ENCODE measurements around the gene TAF6.
A peak's percentile ranks its signal among the peaks of the same experiment; 100 is the strongest.

Gene TAF6

DNA sequence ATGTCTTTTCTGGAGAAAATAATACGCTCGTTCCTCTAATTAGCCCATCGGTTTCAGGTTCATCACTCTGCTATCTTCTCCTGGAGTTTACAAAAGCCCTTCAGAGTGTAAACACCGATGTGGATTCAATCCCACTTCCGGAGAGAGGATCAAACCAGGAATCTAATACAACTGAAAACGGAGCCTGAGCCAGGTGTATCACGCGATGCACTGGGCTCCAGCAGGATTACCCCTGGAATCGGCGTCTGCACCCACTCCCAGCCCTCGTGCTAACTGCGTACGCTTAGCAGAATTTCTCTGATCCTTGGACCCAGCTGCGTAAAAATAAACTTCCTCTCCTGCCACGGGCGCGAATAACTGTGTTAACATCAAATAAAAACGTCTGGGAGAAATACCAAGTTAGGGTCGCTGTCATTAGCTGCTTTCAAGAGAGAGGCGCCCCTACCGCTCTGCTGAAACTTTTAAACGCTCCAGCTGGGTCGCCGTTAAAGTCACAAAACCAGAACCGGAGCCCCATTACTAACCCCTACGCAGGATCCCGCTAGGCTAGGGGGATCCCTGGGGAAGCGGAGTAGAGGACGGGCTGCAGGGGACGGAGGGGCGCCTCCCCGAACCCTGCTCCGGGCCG is 38.1 kb downstream of the TAF6 start:
- ChIA-PET CTCF (interaction anchor here (0.7 to 0.9 kb wide), 3 partner anchors 48 to 686 kb away, joined by 3 to 4 read pairs (median 3); partner anchors contain the start of gene TRIM4), POLR2A (interaction anchor here (0.9 to 1.6 kb wide), 4 partner anchors 9 to 64 kb away, joined by 3 to 4 read pairs (median 4); no protein-coding TSS in a partner anchor)
- Histone ChIP-seq H3K27ac (ENCODE audit: extremely low read depth, low read depth, low read length) (peak overlapping the region; percentile 27; the same call in 1 of the 2 replicates), H3K9me3 (ENCODE audit: control insufficient read depth, insufficient read depth, low read depth, low read length) (no peaks in the 10 kb centered on the region), H3K36me3 (ENCODE audit: control insufficient read depth in 2 of 2, insufficient read depth in 1 of 2, low read length in 2 of 2) (peaks cover 19 to 39% of the 10 kb centered on the region in 2 experiments; a peak in 2 of 3 replicates), H3K4me3 (ENCODE audit: low read depth, low read length) (peak overlapping the region; percentile 100), H3K4me1 (ENCODE audit: control insufficient read depth, insufficient read depth, low read length) (no peaks in the 10 kb centered on the region)
- TF ChIP-seq, protein P1, sequence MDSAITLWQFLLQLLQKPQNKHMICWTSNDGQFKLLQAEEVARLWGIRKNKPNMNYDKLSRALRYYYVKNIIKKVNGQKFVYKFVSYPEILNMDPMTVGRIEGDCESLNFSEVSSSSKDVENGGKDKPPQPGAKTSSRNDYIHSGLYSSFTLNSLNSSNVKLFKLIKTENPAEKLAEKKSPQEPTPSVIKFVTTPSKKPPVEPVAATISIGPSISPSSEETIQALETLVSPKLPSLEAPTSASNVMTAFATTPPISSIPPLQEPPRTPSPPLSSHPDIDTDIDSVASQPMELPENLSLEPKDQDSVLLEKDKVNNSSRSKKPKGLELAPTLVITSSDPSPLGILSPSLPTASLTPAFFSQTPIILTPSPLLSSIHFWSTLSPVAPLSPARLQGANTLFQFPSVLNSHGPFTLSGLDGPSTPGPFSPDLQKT (IDR thresholded peaks at IDR 0.05; ENCODE audit: borderline replicate concordance, low read depth, low read length): no peak
- peak; percentile 86 for TF ChIP-seq ZBTB17 (tag by site-specific recombination; IDR thresholded peaks at IDR 0.05)

DNA sequence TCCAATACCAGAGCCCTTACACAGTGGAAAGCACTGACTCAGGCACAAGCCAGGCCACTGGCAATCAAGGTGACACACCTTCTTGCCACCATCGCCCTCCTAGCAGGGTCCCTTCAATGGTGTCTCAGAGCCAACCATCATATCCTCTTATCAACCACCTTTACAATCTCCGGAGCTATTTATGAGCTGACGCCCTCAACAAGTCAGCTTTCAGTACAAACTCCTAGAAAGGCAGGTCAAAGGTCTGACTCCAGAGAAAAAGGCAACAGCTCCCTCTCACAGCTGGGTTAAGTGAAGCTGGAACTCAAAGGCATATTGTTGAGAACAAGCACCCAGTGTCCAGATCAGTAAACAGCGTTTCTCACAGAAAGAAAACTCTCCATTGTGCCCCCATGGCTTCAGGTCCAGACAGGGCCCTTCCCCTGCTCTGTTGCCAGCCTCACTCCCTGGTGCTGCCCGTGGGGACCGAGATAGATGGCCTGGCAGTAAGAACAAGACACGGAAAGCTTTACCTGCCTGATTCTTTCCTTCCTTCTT is 40.1 kb downstream of the TAF6 start:
- H3K9me3 ChIP-seq (ENCODE audit: control insufficient read depth, insufficient read depth, low read depth, low read length): no peaks in the 10 kb centered on the region
- H3K36me3 ChIP-seq (ENCODE audit: control insufficient read depth in 2 of 2, insufficient read depth in 1 of 2, low read length in 2 of 2): peaks cover 25 to 58% of the 10 kb centered on the region in 2 experiments; a peak in 2 of 3 replicates
- no peak overlapping the region for H3K4me3 ChIP-seq (ENCODE audit: low read depth, low read length)
- POLR2A ChIA-PET: interaction anchor here (0.6 to 1.6 kb wide), 3 partner anchors 9 to 427 kb away, joined by 3 to 4 read pairs (median 3); no protein-coding TSS in a partner anchor
- no peak overlapping the region for H3K27ac ChIP-seq (ENCODE audit: extremely low read depth, low read depth, low read length)
- CTCF ChIA-PET: no interaction called here
- H3K4me1 ChIP-seq (ENCODE audit: control insufficient read depth, insufficient read depth, low read length): no peaks in the 10 kb centered on the region
- TF ChIP-seq ZNF677 (tag by site-specific recombination; IDR thresholded peaks at IDR 0.05): no peak
- no peak for TF ChIP-seq ZNF211 (tag by site-specific recombination; IDR thresholded peaks at IDR 0.05; ENCODE audit: low read depth)
- no peak for TF ChIP-seq ZNF791 (tag by site-specific recombination; IDR thresholded peaks at IDR 0.05)
- TF ChIP-seq ZNF76 (tag by site-specific recombination; IDR thresholded peaks at IDR 0.05; ENCODE audit: borderline replicate concordance, low read depth): no peak
- no peak for TF ChIP-seq SP7 (tag by site-specific recombination; IDR thresholded peaks at IDR 0.05)
- TF ChIP-seq, protein P2, sequence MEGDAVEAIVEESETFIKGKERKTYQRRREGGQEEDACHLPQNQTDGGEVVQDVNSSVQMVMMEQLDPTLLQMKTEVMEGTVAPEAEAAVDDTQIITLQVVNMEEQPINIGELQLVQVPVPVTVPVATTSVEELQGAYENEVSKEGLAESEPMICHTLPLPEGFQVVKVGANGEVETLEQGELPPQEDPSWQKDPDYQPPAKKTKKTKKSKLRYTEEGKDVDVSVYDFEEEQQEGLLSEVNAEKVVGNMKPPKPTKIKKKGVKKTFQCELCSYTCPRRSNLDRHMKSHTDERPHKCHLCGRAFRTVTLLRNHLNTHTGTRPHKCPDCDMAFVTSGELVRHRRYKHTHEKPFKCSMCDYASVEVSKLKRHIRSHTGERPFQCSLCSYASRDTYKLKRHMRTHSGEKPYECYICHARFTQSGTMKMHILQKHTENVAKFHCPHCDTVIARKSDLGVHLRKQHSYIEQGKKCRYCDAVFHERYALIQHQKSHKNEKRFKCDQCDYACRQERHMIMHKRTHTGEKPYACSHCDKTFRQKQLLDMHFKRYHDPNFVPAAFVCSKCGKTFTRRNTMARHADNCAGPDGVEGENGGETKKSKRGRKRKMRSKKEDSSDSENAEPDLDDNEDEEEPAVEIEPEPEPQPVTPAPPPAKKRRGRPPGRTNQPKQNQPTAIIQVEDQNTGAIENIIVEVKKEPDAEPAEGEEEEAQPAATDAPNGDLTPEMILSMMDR (tag by site-specific recombination; IDR thresholded peaks at IDR 0.05): no peak
- TF ChIP-seq, protein P3, sequence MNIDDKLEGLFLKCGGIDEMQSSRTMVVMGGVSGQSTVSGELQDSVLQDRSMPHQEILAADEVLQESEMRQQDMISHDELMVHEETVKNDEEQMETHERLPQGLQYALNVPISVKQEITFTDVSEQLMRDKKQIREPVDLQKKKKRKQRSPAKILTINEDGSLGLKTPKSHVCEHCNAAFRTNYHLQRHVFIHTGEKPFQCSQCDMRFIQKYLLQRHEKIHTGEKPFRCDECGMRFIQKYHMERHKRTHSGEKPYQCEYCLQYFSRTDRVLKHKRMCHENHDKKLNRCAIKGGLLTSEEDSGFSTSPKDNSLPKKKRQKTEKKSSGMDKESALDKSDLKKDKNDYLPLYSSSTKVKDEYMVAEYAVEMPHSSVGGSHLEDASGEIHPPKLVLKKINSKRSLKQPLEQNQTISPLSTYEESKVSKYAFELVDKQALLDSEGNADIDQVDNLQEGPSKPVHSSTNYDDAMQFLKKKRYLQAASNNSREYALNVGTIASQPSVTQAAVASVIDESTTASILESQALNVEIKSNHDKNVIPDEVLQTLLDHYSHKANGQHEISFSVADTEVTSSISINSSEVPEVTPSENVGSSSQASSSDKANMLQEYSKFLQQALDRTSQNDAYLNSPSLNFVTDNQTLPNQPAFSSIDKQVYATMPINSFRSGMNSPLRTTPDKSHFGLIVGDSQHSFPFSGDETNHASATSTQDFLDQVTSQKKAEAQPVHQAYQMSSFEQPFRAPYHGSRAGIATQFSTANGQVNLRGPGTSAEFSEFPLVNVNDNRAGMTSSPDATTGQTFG (tag by site-specific recombination; IDR thresholded peaks at IDR 0.05; ENCODE audit: borderline replicate concordance): no peak
- TF ChIP-seq OSR2 (tag by site-specific recombination; IDR thresholded peaks at IDR 0.05): no peak
- TF ChIP-seq, protein P4, sequence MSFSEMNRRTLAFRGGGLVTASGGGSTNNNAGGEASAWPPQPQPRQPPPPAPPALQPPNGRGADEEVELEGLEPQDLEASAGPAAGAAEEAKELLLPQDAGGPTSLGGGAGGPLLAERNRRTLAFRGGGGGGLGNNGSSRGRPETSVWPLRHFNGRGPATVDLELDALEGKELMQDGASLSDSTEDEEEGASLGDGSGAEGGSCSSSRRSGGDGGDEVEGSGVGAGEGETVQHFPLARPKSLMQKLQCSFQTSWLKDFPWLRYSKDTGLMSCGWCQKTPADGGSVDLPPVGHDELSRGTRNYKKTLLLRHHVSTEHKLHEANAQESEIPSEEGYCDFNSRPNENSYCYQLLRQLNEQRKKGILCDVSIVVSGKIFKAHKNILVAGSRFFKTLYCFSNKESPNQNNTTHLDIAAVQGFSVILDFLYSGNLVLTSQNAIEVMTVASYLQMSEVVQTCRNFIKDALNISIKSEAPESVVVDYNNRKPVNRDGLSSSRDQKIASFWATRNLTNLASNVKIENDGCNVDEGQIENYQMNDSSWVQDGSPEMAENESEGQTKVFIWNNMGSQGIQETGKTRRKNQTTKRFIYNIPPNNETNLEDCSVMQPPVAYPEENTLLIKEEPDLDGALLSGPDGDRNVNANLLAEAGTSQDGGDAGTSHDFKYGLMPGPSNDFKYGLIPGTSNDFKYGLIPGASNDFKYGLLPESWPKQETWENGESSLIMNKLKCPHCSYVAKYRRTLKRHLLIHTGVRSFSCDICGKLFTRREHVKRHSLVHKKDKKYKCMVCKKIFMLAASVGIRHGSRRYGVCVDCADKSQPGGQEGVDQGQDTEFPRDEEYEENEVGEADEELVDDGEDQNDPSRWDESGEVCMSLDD (tag by site-specific recombination; IDR thresholded peaks at IDR 0.05): no peak
- TF ChIP-seq, protein P5, sequence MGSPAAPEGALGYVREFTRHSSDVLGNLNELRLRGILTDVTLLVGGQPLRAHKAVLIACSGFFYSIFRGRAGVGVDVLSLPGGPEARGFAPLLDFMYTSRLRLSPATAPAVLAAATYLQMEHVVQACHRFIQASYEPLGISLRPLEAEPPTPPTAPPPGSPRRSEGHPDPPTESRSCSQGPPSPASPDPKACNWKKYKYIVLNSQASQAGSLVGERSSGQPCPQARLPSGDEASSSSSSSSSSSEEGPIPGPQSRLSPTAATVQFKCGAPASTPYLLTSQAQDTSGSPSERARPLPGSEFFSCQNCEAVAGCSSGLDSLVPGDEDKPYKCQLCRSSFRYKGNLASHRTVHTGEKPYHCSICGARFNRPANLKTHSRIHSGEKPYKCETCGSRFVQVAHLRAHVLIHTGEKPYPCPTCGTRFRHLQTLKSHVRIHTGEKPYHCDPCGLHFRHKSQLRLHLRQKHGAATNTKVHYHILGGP (tag by site-specific recombination; IDR thresholded peaks at IDR 0.05): no peak
- TF ChIP-seq ZNF600 (tag by site-specific recombination; IDR thresholded peaks at IDR 0.05): no peak
- no peak for TF ChIP-seq ZXDB (tag by site-specific recombination; IDR thresholded peaks at IDR 0.05)
- no peak for TF ChIP-seq ZNF571 (tag by site-specific recombination; IDR thresholded peaks at IDR 0.05)
- no peak for TF ChIP-seq ZNF830 (tag by site-specific recombination; IDR thresholded peaks at IDR 0.05; ENCODE audit: low read depth)

Measured in HEK293 (cell line).